22Rv1 (cell line): ENCODE results near the gene JAKMIP1.

Experiments used
- ZFX ChIP-seq: fragments of 450-650 bp; IDR thresholded peaks from 2 replicates; pipeline ENCODE4 v1.6.1; 2017; ENCODE audit warnings: antibody characterized with exemption, borderline replicate concordance
- TF ChIP-seq, protein P1 (sequence below): fragments of 450-650 bp; IDR thresholded peaks from 2 replicates; pipeline ENCODE4 v1.5.1; 2017; ENCODE audit warnings: mild to moderate bottlenecking

DNA sequence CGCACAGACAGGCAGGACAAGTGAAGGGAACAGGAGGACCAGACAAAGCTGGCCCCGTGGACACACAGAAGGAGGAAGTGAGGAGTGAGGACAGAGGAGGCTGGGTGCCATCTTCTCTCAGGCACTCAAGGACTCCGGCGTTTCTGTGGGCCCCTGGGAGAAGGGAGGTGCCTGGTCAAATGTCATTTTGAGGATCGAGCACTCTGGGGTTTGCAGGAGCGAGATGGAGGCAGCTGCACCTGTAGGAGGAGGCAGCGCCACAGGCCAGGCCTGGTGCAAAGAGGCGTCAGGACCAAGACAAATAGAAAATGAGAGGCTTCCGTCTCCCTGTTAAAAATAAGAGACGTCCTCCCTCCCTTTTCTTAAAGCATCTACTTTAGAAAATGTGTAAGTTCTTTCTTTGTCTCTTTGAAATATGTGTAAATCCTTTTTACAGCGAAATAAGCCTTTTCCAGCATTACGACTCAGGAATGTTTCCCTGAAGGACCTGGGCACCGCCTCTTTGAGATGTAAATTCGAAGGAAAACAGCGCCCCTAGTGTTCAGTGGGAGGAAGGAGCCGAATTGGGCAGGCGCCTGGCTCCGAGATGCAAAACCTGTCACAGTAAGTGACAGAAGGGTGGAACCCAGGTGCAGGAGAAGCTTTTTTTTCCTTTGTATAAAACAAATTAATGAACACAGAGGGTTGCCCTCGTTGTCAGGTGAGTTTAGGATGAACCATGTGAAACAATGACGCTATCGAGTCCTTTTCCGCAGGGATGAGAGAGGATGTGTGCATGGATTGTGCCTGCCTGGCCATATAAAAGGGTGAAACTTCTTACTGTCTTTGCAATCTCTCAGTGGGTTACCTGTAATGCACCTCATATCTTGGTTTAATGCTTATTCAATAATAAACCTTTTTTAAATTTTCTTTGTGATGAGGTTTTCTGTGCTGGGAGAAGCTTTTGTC, 180.8 kb downstream of the JAKMIP1 start:
- TF ChIP-seq, protein P1, sequence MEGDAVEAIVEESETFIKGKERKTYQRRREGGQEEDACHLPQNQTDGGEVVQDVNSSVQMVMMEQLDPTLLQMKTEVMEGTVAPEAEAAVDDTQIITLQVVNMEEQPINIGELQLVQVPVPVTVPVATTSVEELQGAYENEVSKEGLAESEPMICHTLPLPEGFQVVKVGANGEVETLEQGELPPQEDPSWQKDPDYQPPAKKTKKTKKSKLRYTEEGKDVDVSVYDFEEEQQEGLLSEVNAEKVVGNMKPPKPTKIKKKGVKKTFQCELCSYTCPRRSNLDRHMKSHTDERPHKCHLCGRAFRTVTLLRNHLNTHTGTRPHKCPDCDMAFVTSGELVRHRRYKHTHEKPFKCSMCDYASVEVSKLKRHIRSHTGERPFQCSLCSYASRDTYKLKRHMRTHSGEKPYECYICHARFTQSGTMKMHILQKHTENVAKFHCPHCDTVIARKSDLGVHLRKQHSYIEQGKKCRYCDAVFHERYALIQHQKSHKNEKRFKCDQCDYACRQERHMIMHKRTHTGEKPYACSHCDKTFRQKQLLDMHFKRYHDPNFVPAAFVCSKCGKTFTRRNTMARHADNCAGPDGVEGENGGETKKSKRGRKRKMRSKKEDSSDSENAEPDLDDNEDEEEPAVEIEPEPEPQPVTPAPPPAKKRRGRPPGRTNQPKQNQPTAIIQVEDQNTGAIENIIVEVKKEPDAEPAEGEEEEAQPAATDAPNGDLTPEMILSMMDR: peak; percentile 92
- no peak for TF ChIP-seq ZFX
